D721Med (cell line): ENCODE results near the gene TRPC6.

Experiments
- DNase-seq: peaks from one replicate; pipeline ENCODE4 v3.0.0; 2011; ENCODE audit warnings: low spot score; ENCODE audit not compliant: insufficient read length
- FAIRE-seq: peaks from 2 replicates; lab custom pipeline; 2011; peaks lifted over from hg19 to GRCh38; lab: Jason Lieb, UNC
- CTCF ChIP-seq: IDR thresholded peaks from 2 replicates; pipeline ENCODE4 v1.5.1; 2012; ENCODE audit warnings: mild to moderate bottlenecking, control low read depth; ENCODE audit not compliant: insufficient read depth; ENCODE audit errors: missing control alignments

Gene TRPC6

GRCh38 chr11:101459020-101459419, 124.8 kb downstream of the TRPC6 start:
- no peak for TF ChIP-seq CTCF
- FAIRE-seq (no peak), DNase-seq (no peak)

- no peak for FAIRE-seq
- no peak for DNase-seq
Measured at GRCh38 chr11:101458161-101458560, 125.6 kb downstream of the TRPC6 start.

GRCh38 chr11:101456812-101457211, 127.0 kb downstream of the TRPC6 start:
- FAIRE-seq (no peak), DNase-seq (no peak)
- peak; percentile 18 for TF ChIP-seq CTCF

More at GRCh38 chr11:101458161-101458560, 125.6 kb downstream of the TRPC6 start:
- no peak for TF ChIP-seq CTCF

GRCh38 chr11:101453682-101454081, 130.1 kb downstream of the TRPC6 start:
- no peak for DNase-seq
- no peak for TF ChIP-seq CTCF
- no peak for FAIRE-seq

- no peak for DNase-seq
- no peak for FAIRE-seq
- TF ChIP-seq CTCF = no peak
Measured at GRCh38 chr11:101448881-101449442, 134.8 kb downstream of the TRPC6 start.

- DNase-seq (no peak), FAIRE-seq (no peak)
- TF ChIP-seq CTCF = no peak
Measured at GRCh38 chr11:101446726-101447125, 137.1 kb downstream of the TRPC6 start.

- FAIRE-seq (no peak), DNase-seq (no peak)
- TF ChIP-seq CTCF = no peak
Measured at GRCh38 chr11:101446238-101446637, 137.6 kb downstream of the TRPC6 start.
